ENCODE measurements around the gene PELO. TPM values are rescaled to one million over a fixed set of nuclear protein-coding genes. Genes with fewer than 3 reads are reported as not detected.

PELO gene
- total RNA-seq, 2 donors from 2014 or later = 71.4 to 122 TPM

GRCh38 chr5:52758014-52758413, 29.7 kb upstream of the PELO start:
- no peak overlapping the region for H3K4me3 Mint-ChIP-seq
- no peak for DNase-seq (ENCODE audit: low spot score)

GRCh38 chr5:52759331-52759730, 28.4 kb upstream of the PELO start:
- DNase-seq (ENCODE audit: low spot score) = no peak
- Mint-ChIP-seq H3K27me3 (peaks cover 0 to 2% of the 10 kb centered on the region in 2 donors), H3K36me3 (no peaks in the 10 kb centered on the region), H3K4me1 (ENCODE audit: low read depth in 2 of 2) (peaks cover 15 to 19% of the 10 kb centered on the region in 2 donors), H3K9me3 (peaks cover 2% of the 10 kb centered on the region), H3K4me3 (no peak overlapping the region), H3K27ac (no peak overlapping the region)
- ATAC-seq = no peak

More at GRCh38 chr5:52758014-52758413, 29.7 kb upstream of the PELO start:
- Mint-ChIP-seq H3K27me3 (peaks cover 9% of the 10 kb centered on the region in 2 donors), H3K9me3 (peaks cover 7% of the 10 kb centered on the region), H3K27ac (no peak overlapping the region), H3K36me3 (no peaks in the 10 kb centered on the region), H3K4me1 (ENCODE audit: low read depth in 2 of 2) (peaks cover 16 to 25% of the 10 kb centered on the region in 2 donors)
- no peak for ATAC-seq

- H3K4me1 Mint-ChIP-seq (ENCODE audit: low read depth in 2 of 2) = peaks cover 15 to 23% of the 10 kb centered on the region in 2 donors
- peak; percentile 71 for DNase-seq (ENCODE audit: low spot score)
- H3K27me3 Mint-ChIP-seq = no peaks in the 10 kb centered on the region
- peak overlapping the region in 1 of 2 donors; percentile 57 for H3K27ac Mint-ChIP-seq
- peak in 1 of 2 donors; percentile 24 for ATAC-seq
- H3K9me3 Mint-ChIP-seq = peaks cover 2% of the 10 kb centered on the region
- H3K4me3 Mint-ChIP-seq = no peak overlapping the region
- no peaks in the 10 kb centered on the region for H3K36me3 Mint-ChIP-seq
Observed at GRCh38 chr5:52760695-52761366, 26.9 kb upstream of the PELO start.

GRCh38 chr5:52767217-52767743, 20.4 kb upstream of the PELO start:
- Mint-ChIP-seq H3K27me3 (peaks cover 0 to 3% of the 10 kb centered on the region in 2 donors), H3K36me3 (no peaks in the 10 kb centered on the region), H3K4me3 (no peak overlapping the region), H3K27ac (peak overlapping the region in 1 of 2 donors; percentile 33), H3K4me1 (ENCODE audit: low read depth in 2 of 2) (peaks cover 30 to 39% of the 10 kb centered on the region in 2 donors), H3K9me3 (no peaks in the 10 kb centered on the region)
- no peak for ATAC-seq
- no peak for DNase-seq (ENCODE audit: low spot score)

- peak overlapping the region; percentile 21 for H3K4me3 Mint-ChIP-seq
Observed at GRCh38 chr5:52767766-52768480, 19.8 kb upstream of the PELO start.

GRCh38 chr5:52769061-52769460, 18.7 kb upstream of the PELO start:
- H3K36me3 Mint-ChIP-seq = no peaks in the 10 kb centered on the region
- no peak overlapping the region for H3K4me3 Mint-ChIP-seq
- no peaks in the 10 kb centered on the region for H3K9me3 Mint-ChIP-seq
- H3K27me3 Mint-ChIP-seq = peaks cover 0 to 5% of the 10 kb centered on the region in 2 donors
- H3K27ac Mint-ChIP-seq = peak overlapping the region in 1 of 2 donors; percentile 3
- no peak for DNase-seq (ENCODE audit: low spot score)
- peaks cover 35 to 48% of the 10 kb centered on the region in 2 donors for H3K4me1 Mint-ChIP-seq (ENCODE audit: low read depth in 2 of 2)
- ATAC-seq = no peak

More at GRCh38 chr5:52767766-52768480, 19.8 kb upstream of the PELO start:
- H3K27me3 Mint-ChIP-seq = peaks cover 0 to 3% of the 10 kb centered on the region in 2 donors
- H3K9me3 Mint-ChIP-seq = no peaks in the 10 kb centered on the region
- H3K27ac Mint-ChIP-seq = peak overlapping the region in 1 of 2 donors; percentile 33
- peak in 1 of 2 donors; percentile 34 for ATAC-seq
- H3K36me3 Mint-ChIP-seq = no peaks in the 10 kb centered on the region
- peaks cover 36 to 45% of the 10 kb centered on the region in 2 donors for H3K4me1 Mint-ChIP-seq (ENCODE audit: low read depth in 2 of 2)
- DNase-seq (ENCODE audit: low spot score) = no peak

- DNase-seq (ENCODE audit: low spot score) = no peak
- no peaks in the 10 kb centered on the region for H3K9me3 Mint-ChIP-seq
- no peaks in the 10 kb centered on the region for H3K36me3 Mint-ChIP-seq
- peak overlapping the region in 1 of 2 donors; percentile 63 for H3K27ac Mint-ChIP-seq
- peaks cover 0 to 7% of the 10 kb centered on the region in 2 donors for H3K27me3 Mint-ChIP-seq
- peaks cover 42 to 57% of the 10 kb centered on the region in 2 donors for H3K4me1 Mint-ChIP-seq (ENCODE audit: low read depth in 2 of 2)
- no peak overlapping the region for H3K4me3 Mint-ChIP-seq
- no peak for ATAC-seq
Observed at GRCh38 chr5:52770287-52770939, 17.3 kb upstream of the PELO start.

GRCh38 chr5:52771343-52772039, 16.2 kb upstream of the PELO start:
- peak; percentile 87 to 95 for ATAC-seq
- H3K27ac Mint-ChIP-seq = peak overlapping the region; percentile 80 to 92

GRCh38 chr5:52772668-52773067, 15.0 kb upstream of the PELO start:
- H3K27me3 Mint-ChIP-seq = peaks cover 0 to 7% of the 10 kb centered on the region in 2 donors
- ATAC-seq (no peak), DNase-seq (ENCODE audit: low spot score) (no peak)
- H3K27ac Mint-ChIP-seq = peak overlapping the region; percentile 80 to 92
- no peaks in the 10 kb centered on the region for H3K36me3 Mint-ChIP-seq
- H3K4me3 Mint-ChIP-seq = peak overlapping the region; percentile 62
- peaks cover 48 to 67% of the 10 kb centered on the region in 2 donors for H3K4me1 Mint-ChIP-seq (ENCODE audit: low read depth in 2 of 2)
- H3K9me3 Mint-ChIP-seq = peaks cover 4% of the 10 kb centered on the region

More at GRCh38 chr5:52771343-52772039, 16.2 kb upstream of the PELO start:
- peak; percentile 66 for DNase-seq (ENCODE audit: low spot score)
- H3K4me3 Mint-ChIP-seq = peak overlapping the region; percentile 62
- no peaks in the 10 kb centered on the region for H3K36me3 Mint-ChIP-seq
- peaks cover 4% of the 10 kb centered on the region for H3K9me3 Mint-ChIP-seq
- H3K4me1 Mint-ChIP-seq (ENCODE audit: low read depth in 2 of 2) = peaks cover 49 to 67% of the 10 kb centered on the region in 2 donors
- peaks cover 0 to 7% of the 10 kb centered on the region in 2 donors for H3K27me3 Mint-ChIP-seq

GRCh38 chr5:52773342-52773741, 14.4 kb upstream of the PELO start:
- Mint-ChIP-seq H3K4me3 (peak overlapping the region; percentile 62), H3K36me3 (no peaks in the 10 kb centered on the region), H3K27ac (peak overlapping the region; percentile 80 to 92), H3K4me1 (ENCODE audit: low read depth in 2 of 2) (peaks cover 45 to 61% of the 10 kb centered on the region in 2 donors), H3K27me3 (peaks cover 0 to 10% of the 10 kb centered on the region in 2 donors), H3K9me3 (peaks cover 4% of the 10 kb centered on the region)
- DNase-seq (ENCODE audit: low spot score) = no peak
- ATAC-seq = no peak

- Mint-ChIP-seq H3K27ac (peak overlapping the region; percentile 58 to 77), H3K4me3 (peak overlapping the region; percentile 42), H3K27me3 (peaks cover 0 to 12% of the 10 kb centered on the region in 2 donors), H3K9me3 (peaks cover 4% of the 10 kb centered on the region), H3K36me3 (no peaks in the 10 kb centered on the region), H3K4me1 (ENCODE audit: low read depth in 2 of 2) (peaks cover 45 to 57% of the 10 kb centered on the region in 2 donors)
- ATAC-seq = no peak
- DNase-seq (ENCODE audit: low spot score) = no peak
Observed at GRCh38 chr5:52774005-52774410, 13.7 kb upstream of the PELO start.

- Mint-ChIP-seq H3K27me3 (peaks cover 0 to 9% of the 10 kb centered on the region in 2 donors), H3K27ac (peak overlapping the region; percentile 61 to 63), H3K4me1 (ENCODE audit: low read depth in 2 of 2) (peaks cover 39 to 46% of the 10 kb centered on the region in 2 donors), H3K36me3 (no peaks in the 10 kb centered on the region), H3K9me3 (peaks cover 4% of the 10 kb centered on the region), H3K4me3 (peak overlapping the region; percentile 71)
- peak; percentile 67 for DNase-seq (ENCODE audit: low spot score)
- ATAC-seq = peak; percentile 78 to 90
Observed at GRCh38 chr5:52776116-52776515, 11.6 kb upstream of the PELO start.

- peaks cover 30 to 36% of the 10 kb centered on the region in 2 donors for H3K4me1 Mint-ChIP-seq (ENCODE audit: low read depth in 2 of 2)
- no peak overlapping the region for H3K27ac Mint-ChIP-seq
- H3K27me3 Mint-ChIP-seq = peaks cover 0 to 14% of the 10 kb centered on the region in 2 donors
Observed at GRCh38 chr5:52777186-52777585, 10.5 kb upstream of the PELO start.

More at GRCh38 chr5:52777186-52777585, 10.5 kb upstream of the PELO start:
- no peak overlapping the region for H3K4me3 Mint-ChIP-seq
- no peak for ATAC-seq
- no peak for DNase-seq (ENCODE audit: low spot score)
- H3K9me3 Mint-ChIP-seq = peaks cover 4% of the 10 kb centered on the region
- no peaks in the 10 kb centered on the region for H3K36me3 Mint-ChIP-seq
